DOHH2 (cell line): ENCODE data around the gene TUBAL3.
A peak's percentile ranks its signal among the peaks of the same experiment; 100 is the strongest.

Experiments
- H3F3A ChIP-seq: fragments of 200-600 bp; sonication (generic), shearing (Covaris generic); 2 replicates; pipeline ENCODE4 v1.6.0; 2016; ENCODE audit warnings: antibody characterized with exemption, mild to moderate bottlenecking; ENCODE audit not compliant: control insufficient read depth, insufficient read depth
- H3K27ac ChIP-seq: fragments of 200-600 bp; sonication (generic); 2 replicates; pipeline ENCODE4 v1.5.1; 2014; ENCODE audit warnings: low read depth, mild to moderate bottlenecking, low read length, moderate library complexity
- H3K27me3 ChIP-seq: fragments of 200-600 bp; sonication (generic); 2 replicates; pipeline ENCODE4 v1.6.1; 2014; ENCODE audit warnings: mild to moderate bottlenecking, low read length, mixed read lengths; ENCODE audit not compliant: control insufficient read depth
- H3K36me3 ChIP-seq: fragments of 200-600 bp; sonication (generic); 2 replicates; pipeline ENCODE4 v1.6.1; 2014; ENCODE audit warnings: mild to moderate bottlenecking, low read length, moderate library complexity, mixed read lengths; ENCODE audit not compliant: control insufficient read depth
- H3K4me1 ChIP-seq: fragments of 200-600 bp; sonication (generic); 2 replicates; pipeline ENCODE4 v1.6.1; 2014; ENCODE audit warnings: mild to moderate bottlenecking, low read length, mixed read lengths; ENCODE audit not compliant: control insufficient read depth
- H3K4me2 ChIP-seq: fragments of 200-600 bp; sonication (generic); 2 replicates; pipeline ENCODE4 v1.6.0; 2014; ENCODE audit warnings: mild to moderate bottlenecking, low read length, moderate library complexity
- H3K4me3 ChIP-seq: fragments of 200-600 bp; sonication (generic); 2 replicates; pipeline ENCODE4 v1.5.1; 2014; ENCODE audit warnings: mild to moderate bottlenecking, low read length, mixed read lengths
- H3K79me2 ChIP-seq: fragments of 200-600 bp; sonication (generic); 2 replicates; pipeline ENCODE4 v1.6.1; 2014; ENCODE audit warnings: mild to moderate bottlenecking, low read length, mixed read lengths; ENCODE audit not compliant: control insufficient read depth
- H3K9me2 ChIP-seq: fragments of 200-600 bp; sonication (generic); replicated peaks from 2 replicates; pipeline ENCODE4 v1.6.1; 2014; ENCODE audit warnings: mild to moderate bottlenecking, low read length, mixed read lengths; ENCODE audit not compliant: control insufficient read depth
- H3K9me3 ChIP-seq: fragments of 200-600 bp; sonication (generic); 2 replicates; pipeline ENCODE4 v1.6.1; 2014; ENCODE audit warnings: antibody characterized with exemption, low read length, mixed read lengths; ENCODE audit not compliant: control insufficient read depth, insufficient read depth
- H4K20me1 ChIP-seq: fragments of 200-600 bp; sonication (generic); 2 replicates; pipeline ENCODE4 v1.6.0; 2014; ENCODE audit warnings: low read depth, mild to moderate bottlenecking, antibody characterized with exemption, low read length, moderate library complexity; ENCODE audit not compliant: control insufficient read depth, insufficient read depth
- CTCF ChIP-seq: fragments of 200-600 bp; sonication (generic); IDR thresholded peaks from one replicate; pipeline ENCODE4 v1.5.1; 2014; ENCODE audit warnings: antibody characterized with exemption, mild to moderate bottlenecking, low read depth, low read length; ENCODE audit not compliant: poor library complexity, severe bottlenecking
- EZH2phosphoT487 ChIP-seq: fragments of 200-600 bp; sonication (generic); IDR thresholded peaks from 2 replicates; pipeline ENCODE4 v1.6.1; 2017; ENCODE audit warnings: borderline replicate concordance, mild to moderate bottlenecking, antibody characterized with exemption, low read length, moderate library complexity, mixed read lengths

Gene TUBAL3

GRCh38 chr10:5447611-5448071 lies 43.0 kb upstream of the TUBAL3 start:
- H3K4me2 ChIP-seq = peak overlapping the region; percentile 82
- H3K79me2 ChIP-seq = peaks cover 45% of the 10 kb centered on the region
- peak overlapping the region; percentile 74 for H3K4me3 ChIP-seq
- H3K9me2 ChIP-seq = no peaks in the 10 kb centered on the region
- H4K20me1 ChIP-seq = 0 out of 2 replicates have a peak, but pooled peaks cover 3% of the 10 kb centered on the region
- no peak overlapping the region for H3K27ac ChIP-seq
- no peaks in the 10 kb centered on the region for H3K9me3 ChIP-seq
- H3F3A ChIP-seq = no peaks in the 10 kb centered on the region; the same call in 1 of the 2 replicates
- TF ChIP-seq CTCF (no peak), EZH2phosphoT487 (no peak)
- H3K27me3 ChIP-seq = no peaks in the 10 kb centered on the region
- peaks cover 35% of the 10 kb centered on the region for H3K4me1 ChIP-seq
- H3K36me3 ChIP-seq = peaks cover 36% of the 10 kb centered on the region

DNA sequence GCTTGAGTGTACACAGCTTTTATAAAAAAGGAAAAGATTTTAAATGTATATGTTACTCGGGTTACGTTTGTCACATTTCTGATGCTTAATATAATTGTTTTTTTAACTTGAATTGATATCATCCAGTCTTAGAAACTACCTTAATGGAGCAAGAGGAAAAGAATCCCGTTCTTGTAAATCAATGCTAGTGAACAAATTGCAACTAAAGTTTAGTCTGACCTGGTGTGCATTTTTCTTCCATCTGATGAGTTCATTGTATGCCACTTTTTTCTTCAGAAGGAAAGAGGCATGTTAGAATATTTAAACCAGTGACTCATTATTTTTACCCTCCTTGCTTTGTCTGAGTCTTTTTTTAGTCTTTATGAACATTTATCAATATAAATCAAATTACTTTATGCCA lies 42.4 kb upstream of the TUBAL3 start:
- H4K20me1 ChIP-seq = 0 out of 2 replicates have a peak, but pooled peaks cover 3% of the 10 kb centered on the region
- no peaks in the 10 kb centered on the region for H3K9me3 ChIP-seq
- H3K79me2 ChIP-seq = peaks cover 49% of the 10 kb centered on the region
- peak overlapping the region; percentile 82 for H3K4me2 ChIP-seq
- peaks cover 40% of the 10 kb centered on the region for H3K4me1 ChIP-seq
- H3K9me2 ChIP-seq = no peaks in the 10 kb centered on the region
- no peak overlapping the region for H3K27ac ChIP-seq
- no peaks in the 10 kb centered on the region; the same call in 1 of the 2 replicates for H3F3A ChIP-seq
- TF ChIP-seq EZH2phosphoT487 (no peak), CTCF (no peak)
- no peaks in the 10 kb centered on the region for H3K27me3 ChIP-seq
- H3K36me3 ChIP-seq = peaks cover 30% of the 10 kb centered on the region
- peak overlapping the region; percentile 74 for H3K4me3 ChIP-seq

GRCh38 chr10:5446390-5446926 lies 41.8 kb upstream of the TUBAL3 start:
- peaks cover 24% of the 10 kb centered on the region for H3K36me3 ChIP-seq
- TF ChIP-seq EZH2phosphoT487 = no peak
- no peak for TF ChIP-seq CTCF

More at GRCh38 chr10:5446390-5446926, 41.8 kb upstream of the TUBAL3 start:
- Histone ChIP-seq H3F3A (peaks cover 4% of the 10 kb centered on the region; the same call in 1 of the 2 replicates), H3K9me3 (no peaks in the 10 kb centered on the region), H3K4me1 (peaks cover 40% of the 10 kb centered on the region), H3K27ac (no peak overlapping the region), H3K27me3 (no peaks in the 10 kb centered on the region), H3K4me3 (peak overlapping the region; percentile 74), H3K4me2 (peak overlapping the region; percentile 82), H3K9me2 (no peaks in the 10 kb centered on the region), H4K20me1 (0 out of 2 replicates have a peak, but pooled peaks cover 3% of the 10 kb centered on the region), H3K79me2 (peaks cover 49% of the 10 kb centered on the region)
